HUES6 (cell line): ENCODE measurements around the gene BICC1.

ENCODE experiments used
- H3K27ac ChIP-seq: 2 replicates; pipeline ENCODE4 v1.7.0; 2013; ENCODE audit warnings: low read depth, mild to moderate bottlenecking, low read length, inconsistent platforms
- H3K27me3 ChIP-seq: 2 replicates; pipeline ENCODE4 v1.6.1; 2013; ENCODE audit warnings: low read length; ENCODE audit not compliant: control insufficient read depth, insufficient read depth
- H3K36me3 ChIP-seq: 2 replicates; pipeline ENCODE4 v1.6.1; 2013; ENCODE audit warnings: low read length; ENCODE audit not compliant: control insufficient read depth, insufficient read depth
- H3K4me1 ChIP-seq: 2 replicates; pipeline ENCODE4 v1.6.1; 2013; ENCODE audit warnings: low read length; ENCODE audit not compliant: control insufficient read depth, insufficient read depth
- H3K4me3 ChIP-seq: 2 replicates; pipeline ENCODE4 v1.5.1; 2013; ENCODE audit warnings: low read depth, low read length
- H3K9ac ChIP-seq: one replicate; pipeline ENCODE4 v1.6.1; 2013; ENCODE audit warnings: mild to moderate bottlenecking, low read length
- H3K9me3 ChIP-seq: 2 replicates; pipeline ENCODE4 v1.6.1; 2013; ENCODE audit warnings: low read depth, low read length; ENCODE audit not compliant: control insufficient read depth, insufficient read depth

Gene BICC1

GRCh38 chr10:58637352-58637751 is 124.7 kb downstream of the BICC1 start:
- Histone ChIP-seq H3K4me1 (peaks cover 12% of the 10 kb centered on the region), H3K9me3 (no peaks in the 10 kb centered on the region), H3K4me3 (no peak overlapping the region), H3K27ac (no peak overlapping the region), H3K27me3 (no peaks in the 10 kb centered on the region), H3K9ac (no peak overlapping the region), H3K36me3 (no peaks in the 10 kb centered on the region)

DNA sequence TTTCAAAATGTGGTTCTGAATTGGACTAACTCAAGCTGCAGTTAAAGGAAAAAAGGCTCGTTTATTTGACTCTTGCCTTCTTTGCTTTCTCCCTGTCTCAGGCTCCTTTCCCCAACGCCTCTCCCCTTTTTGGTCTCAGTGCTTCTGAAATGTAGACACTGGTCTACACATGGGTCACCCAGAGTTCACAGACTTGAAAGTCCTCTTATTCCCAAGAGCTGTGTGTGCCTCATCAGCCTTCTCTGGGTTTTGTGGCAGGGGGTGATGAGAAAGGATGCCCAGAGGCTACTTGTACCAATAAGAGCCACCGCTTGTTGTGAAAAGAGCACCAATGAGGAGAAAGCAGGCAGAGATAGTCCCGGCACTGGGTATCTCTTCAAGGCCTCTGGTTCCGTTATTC is 125.7 kb downstream of the BICC1 start:
- Histone ChIP-seq H3K9ac (no peak overlapping the region), H3K36me3 (no peaks in the 10 kb centered on the region), H3K27me3 (no peaks in the 10 kb centered on the region), H3K9me3 (no peaks in the 10 kb centered on the region), H3K27ac (no peak overlapping the region), H3K4me1 (peaks cover 7% of the 10 kb centered on the region; the same call in 1 of the 2 replicates), H3K4me3 (no peak overlapping the region)

GRCh38 chr10:58641095-58641531 is 128.4 kb downstream of the BICC1 start:
- H3K4me3 ChIP-seq: no peak overlapping the region
- no peaks in the 10 kb centered on the region for H3K27me3 ChIP-seq
- no peaks in the 10 kb centered on the region for H3K36me3 ChIP-seq
- H3K4me1 ChIP-seq: peaks cover 7% of the 10 kb centered on the region; the same call in 1 of the 2 replicates
- H3K9ac ChIP-seq: no peak overlapping the region
- H3K27ac ChIP-seq: no peak overlapping the region
- no peaks in the 10 kb centered on the region for H3K9me3 ChIP-seq

DNA sequence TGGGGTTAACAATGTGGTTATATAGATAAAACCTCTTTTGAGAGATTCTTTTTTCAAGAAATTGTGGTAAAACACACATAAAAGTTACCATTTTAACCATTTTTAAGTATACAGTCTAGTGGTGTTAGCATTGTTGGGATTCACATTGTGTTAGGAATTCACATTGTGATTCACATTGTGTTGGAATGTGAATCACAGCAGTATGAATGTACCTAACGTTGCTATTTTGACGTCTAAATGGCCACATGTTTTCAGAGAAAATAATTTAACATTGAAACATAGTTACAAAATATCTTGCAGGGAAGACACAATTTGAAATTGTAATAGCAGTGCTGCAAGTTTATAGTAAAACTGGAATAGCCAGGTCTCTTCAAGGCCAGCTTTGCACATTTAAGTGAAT is 129.0 kb downstream of the BICC1 start:
- peaks cover 7% of the 10 kb centered on the region; the same call in 1 of the 2 replicates for H3K4me1 ChIP-seq
- H3K36me3 ChIP-seq: no peaks in the 10 kb centered on the region
- no peaks in the 10 kb centered on the region for H3K27me3 ChIP-seq
- H3K9me3 ChIP-seq: no peaks in the 10 kb centered on the region
- no peak overlapping the region for H3K4me3 ChIP-seq
- H3K9ac ChIP-seq: no peak overlapping the region
- H3K27ac ChIP-seq: no peak overlapping the region

- H3K4me1 ChIP-seq: peaks cover 7% of the 10 kb centered on the region; the same call in 1 of the 2 replicates
- H3K4me3 ChIP-seq: no peak overlapping the region
- no peaks in the 10 kb centered on the region for H3K36me3 ChIP-seq
- H3K27ac ChIP-seq: no peak overlapping the region
- no peak overlapping the region for H3K9ac ChIP-seq
- no peaks in the 10 kb centered on the region for H3K9me3 ChIP-seq
- H3K27me3 ChIP-seq: no peaks in the 10 kb centered on the region
These were observed 129.6 kb downstream of the BICC1 start for GRCh38 chr10:58642283-58642682.

DNA sequence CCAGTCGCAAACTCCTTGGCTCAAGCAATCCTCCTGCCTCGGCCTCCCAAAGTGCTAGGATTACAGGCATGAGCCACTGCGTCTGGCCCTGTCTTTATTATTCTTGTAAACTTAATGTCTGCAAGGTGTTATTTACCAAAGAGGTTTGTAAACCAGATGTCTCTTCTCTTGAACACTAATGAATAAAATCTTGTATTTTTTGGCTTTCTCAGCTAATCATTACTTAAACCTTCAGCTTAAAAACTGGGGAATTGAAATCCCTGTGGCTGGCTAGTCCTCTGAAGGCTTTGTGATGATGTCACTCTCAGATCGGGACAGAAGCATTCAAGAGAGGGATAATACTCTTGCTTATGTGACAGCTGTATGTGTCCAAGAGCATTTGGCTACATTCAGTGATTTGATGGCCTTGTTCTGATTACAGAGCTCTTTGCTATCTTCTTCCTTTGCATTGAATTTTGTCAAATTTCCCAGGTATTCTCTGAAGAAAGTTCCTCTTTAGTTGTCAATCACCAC is 130.3 kb downstream of the BICC1 start:
- no peak overlapping the region for H3K4me3 ChIP-seq
- no peaks in the 10 kb centered on the region for H3K27me3 ChIP-seq
- no peaks in the 10 kb centered on the region for H3K9me3 ChIP-seq
- H3K4me1 ChIP-seq: peaks cover 7% of the 10 kb centered on the region; the same call in 1 of the 2 replicates
- H3K9ac ChIP-seq: no peak overlapping the region
- H3K36me3 ChIP-seq: no peaks in the 10 kb centered on the region
- H3K27ac ChIP-seq: no peak overlapping the region

- no peaks in the 10 kb centered on the region for H3K9me3 ChIP-seq
- H3K4me3 ChIP-seq: no peak overlapping the region
- no peaks in the 10 kb centered on the region for H3K36me3 ChIP-seq
- H3K4me1 ChIP-seq: peaks cover 7% of the 10 kb centered on the region; the same call in 1 of the 2 replicates
- H3K27ac ChIP-seq: no peak overlapping the region
- H3K27me3 ChIP-seq: no peaks in the 10 kb centered on the region
- no peak overlapping the region for H3K9ac ChIP-seq
These were observed 131.6 kb downstream of the BICC1 start for GRCh38 chr10:58644311-58644710.

DNA sequence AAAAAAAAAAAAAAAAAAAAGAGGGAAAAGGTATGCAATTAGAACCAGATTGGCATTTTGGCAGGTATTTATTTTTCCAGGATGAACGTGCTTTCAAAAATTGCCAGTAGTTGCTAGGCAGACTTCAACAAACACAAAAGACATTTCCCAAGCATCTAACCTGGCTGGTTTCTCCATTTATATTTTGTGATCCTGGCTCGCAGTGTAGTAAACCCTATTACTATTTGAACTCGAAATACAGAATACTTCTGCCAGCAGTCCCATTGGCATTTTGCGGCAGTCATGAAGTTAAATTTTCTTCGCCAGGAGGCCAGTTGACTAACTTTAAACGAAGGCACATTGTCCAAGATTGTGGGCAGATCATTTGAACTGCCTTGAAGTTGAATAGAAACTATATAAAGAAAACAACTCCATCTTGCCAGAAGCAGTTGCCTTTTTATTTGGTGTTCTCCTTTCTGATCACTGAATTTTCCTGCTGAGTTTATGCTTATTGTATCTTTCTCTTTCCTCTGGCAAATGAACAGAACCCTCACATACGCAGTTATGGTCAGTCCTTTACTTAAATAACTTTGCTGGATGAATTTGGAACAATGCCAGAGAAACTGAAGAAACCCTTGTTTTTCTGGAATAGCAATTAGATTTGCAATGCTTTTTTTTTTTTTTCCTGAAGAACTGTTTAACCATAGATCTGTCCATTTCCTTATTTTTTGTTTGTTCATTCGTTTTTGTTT is 132.9 kb downstream of the BICC1 start:
- Histone ChIP-seq H3K9me3 (no peaks in the 10 kb centered on the region), H3K9ac (no peak overlapping the region), H3K27ac (no peak overlapping the region), H3K4me1 (peaks cover 7% of the 10 kb centered on the region; the same call in 1 of the 2 replicates), H3K4me3 (no peak overlapping the region), H3K27me3 (no peaks in the 10 kb centered on the region), H3K36me3 (no peaks in the 10 kb centered on the region)

GRCh38 chr10:58647376-58648112 is 134.9 kb downstream of the BICC1 start:
- H3K9ac ChIP-seq: no peak overlapping the region
- H3K4me1 ChIP-seq: peaks cover 2% of the 10 kb centered on the region; the same call in 1 of the 2 replicates
- no peak overlapping the region for H3K4me3 ChIP-seq
- no peaks in the 10 kb centered on the region for H3K36me3 ChIP-seq
- no peaks in the 10 kb centered on the region for H3K27me3 ChIP-seq
- no peak overlapping the region for H3K27ac ChIP-seq
- no peaks in the 10 kb centered on the region for H3K9me3 ChIP-seq

- no peak overlapping the region for H3K27ac ChIP-seq
- peaks cover 2% of the 10 kb centered on the region; the same call in 1 of the 2 replicates for H3K4me1 ChIP-seq
These were observed 135.5 kb downstream of the BICC1 start for GRCh38 chr10:58648131-58648530.

DNA sequence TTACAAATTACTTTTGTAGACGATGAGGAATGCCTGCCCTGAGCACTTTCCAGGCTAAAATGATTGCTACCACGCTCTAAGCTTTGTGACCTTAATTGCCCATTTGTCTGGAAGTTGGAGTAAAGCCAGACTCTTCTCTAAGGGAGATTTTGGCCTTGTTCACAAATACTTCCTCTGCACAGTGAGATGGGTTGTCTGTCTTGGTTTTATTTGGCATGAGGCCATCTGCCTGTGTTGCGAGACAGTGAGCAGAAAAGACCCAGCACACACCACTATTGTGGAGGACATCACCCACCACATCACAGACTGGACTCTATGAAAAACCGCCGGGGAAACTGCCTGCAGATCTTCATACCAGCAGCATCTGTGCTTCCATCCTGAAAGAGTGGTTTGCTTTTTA is 138.4 kb downstream of the BICC1 start:
- no peak overlapping the region for H3K27ac ChIP-seq
- no peaks in the 10 kb centered on the region for H3K9me3 ChIP-seq

More at GRCh38 chr10:58648131-58648530, 135.5 kb downstream of the BICC1 start:
- H3K4me3 ChIP-seq: no peak overlapping the region
- H3K27me3 ChIP-seq: no peaks in the 10 kb centered on the region
- H3K36me3 ChIP-seq: no peaks in the 10 kb centered on the region
- no peaks in the 10 kb centered on the region for H3K9me3 ChIP-seq
- no peak overlapping the region for H3K9ac ChIP-seq

More for the DNA sequence above, 138.4 kb downstream of the BICC1 start:
- no peaks in the 10 kb centered on the region for H3K36me3 ChIP-seq
- H3K27me3 ChIP-seq: no peaks in the 10 kb centered on the region
- no peak overlapping the region for H3K4me3 ChIP-seq
- peaks cover 2% of the 10 kb centered on the region; the same call in 1 of the 2 replicates for H3K4me1 ChIP-seq
- no peak overlapping the region for H3K9ac ChIP-seq
